ENCODE results near the gene GPR26.
"Not testable (repeated sequence)": the region's sequence is repeated elsewhere in the genome, so short reads cannot be mapped to it uniquely, and the experiment has no call there.

The GPR26 gene

GRCh38 chr10:123704076-123704475, 37.9 kb downstream of the GPR26 start:
- FAIRE-seq (no peak), DNase-seq (ENCODE audit: extremely low spot score, insufficient read length, low read depth) (no peak)

GRCh38 chr10:123704812-123705211, 38.7 kb downstream of the GPR26 start:
- DNase-seq (ENCODE audit: extremely low spot score, insufficient read length, low read depth) (no peak), FAIRE-seq (no peak)

GRCh38 chr10:123706236-123706635, 40.1 kb downstream of the GPR26 start:
- FAIRE-seq (no peak), DNase-seq (ENCODE audit: extremely low spot score, insufficient read length, low read depth) (no peak)

GRCh38 chr10:123715546-123715945, 49.4 kb downstream of the GPR26 start:
- DNase-seq (ENCODE audit: extremely low spot score, insufficient read length, low read depth) (no peak), FAIRE-seq (no peak)

GRCh38 chr10:123717336-123717735, 51.2 kb downstream of the GPR26 start:
- DNase-seq (ENCODE audit: extremely low spot score, insufficient read length, low read depth) (no peak), FAIRE-seq (no peak)

- DNase-seq (ENCODE audit: extremely low spot score, insufficient read length, low read depth) (no peak), FAIRE-seq (no peak)
Measured at GRCh38 chr10:123718544-123719060, 52.4 kb downstream of the GPR26 start.

- no peak for FAIRE-seq
- no peak for DNase-seq (ENCODE audit: extremely low spot score, insufficient read length, low read depth)
Measured at GRCh38 chr10:123720536-123720935, 54.4 kb downstream of the GPR26 start.

GRCh38 chr10:123721441-123722049, 55.4 kb downstream of the GPR26 start:
- no peak for FAIRE-seq

GRCh38 chr10:123722351-123722750, 56.2 kb downstream of the GPR26 start:
- DNase-seq (ENCODE audit: extremely low spot score, insufficient read length, low read depth) (no peak), FAIRE-seq (no peak)

More at GRCh38 chr10:123721441-123722049, 55.4 kb downstream of the GPR26 start:
- no peak for DNase-seq (ENCODE audit: extremely low spot score, insufficient read length, low read depth)

- FAIRE-seq (no peak), DNase-seq (ENCODE audit: extremely low spot score, insufficient read length, low read depth) (no peak)
Measured at GRCh38 chr10:123724747-123725146, 58.6 kb downstream of the GPR26 start.

GRCh38 chr10:123726381-123726780, 60.2 kb downstream of the GPR26 start:
- DNase-seq (ENCODE audit: extremely low spot score, insufficient read length, low read depth) (no peak), FAIRE-seq (no peak)

GRCh38 chr10:123726836-123727235, 60.7 kb downstream of the GPR26 start:
- FAIRE-seq (no peak), DNase-seq (ENCODE audit: extremely low spot score, insufficient read length, low read depth) (no peak)

- FAIRE-seq (no peak), DNase-seq (ENCODE audit: extremely low spot score, insufficient read length, low read depth) (no peak)
Measured at GRCh38 chr10:123729523-123729922, 63.4 kb downstream of the GPR26 start.

GRCh38 chr10:123736917-123737316, 70.8 kb downstream of the GPR26 start:
- DNase-seq (ENCODE audit: extremely low spot score, insufficient read length, low read depth); FAIRE-seq: not testable (repeated sequence)

GRCh38 chr10:123741146-123741545, 75.0 kb downstream of the GPR26 start:
- DNase-seq (ENCODE audit: extremely low spot score, insufficient read length, low read depth): no peak
- FAIRE-seq: no peak

- DNase-seq (ENCODE audit: extremely low spot score, insufficient read length, low read depth) (no peak), FAIRE-seq (no peak)
Measured at GRCh38 chr10:123741711-123742110, 75.6 kb downstream of the GPR26 start.

GRCh38 chr10:123742751-123743440, 76.7 kb downstream of the GPR26 start:
- DNase-seq (ENCODE audit: extremely low spot score, insufficient read length, low read depth) (no peak), FAIRE-seq (no peak)

- FAIRE-seq (no peak), DNase-seq (ENCODE audit: extremely low spot score, insufficient read length, low read depth) (no peak)
Measured at GRCh38 chr10:123743441-123744223, 77.5 kb downstream of the GPR26 start.

- DNase-seq (ENCODE audit: extremely low spot score, insufficient read length, low read depth): no peak
- no peak for FAIRE-seq
Measured at GRCh38 chr10:123744224-123744536, 78.0 kb downstream of the GPR26 start.
